Cerebellar nuclear complex (tissue), 1 donor: ENCODE results near the gene SLC17A5.
"Not testable (repeated sequence)": the region's sequence is repeated elsewhere in the genome, so short reads cannot be mapped to it uniquely, and the experiment has no call there.

ENCODE experiments used
- DNase-seq, 2 experiments: peaks; one replicate each; lab custom pipeline; 2025; lab: John Stamatoyannopoulos, UW

Gene SLC17A5, protein sequence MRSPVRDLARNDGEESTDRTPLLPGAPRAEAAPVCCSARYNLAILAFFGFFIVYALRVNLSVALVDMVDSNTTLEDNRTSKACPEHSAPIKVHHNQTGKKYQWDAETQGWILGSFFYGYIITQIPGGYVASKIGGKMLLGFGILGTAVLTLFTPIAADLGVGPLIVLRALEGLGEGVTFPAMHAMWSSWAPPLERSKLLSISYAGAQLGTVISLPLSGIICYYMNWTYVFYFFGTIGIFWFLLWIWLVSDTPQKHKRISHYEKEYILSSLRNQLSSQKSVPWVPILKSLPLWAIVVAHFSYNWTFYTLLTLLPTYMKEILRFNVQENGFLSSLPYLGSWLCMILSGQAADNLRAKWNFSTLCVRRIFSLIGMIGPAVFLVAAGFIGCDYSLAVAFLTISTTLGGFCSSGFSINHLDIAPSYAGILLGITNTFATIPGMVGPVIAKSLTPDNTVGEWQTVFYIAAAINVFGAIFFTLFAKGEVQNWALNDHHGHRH

DNA sequence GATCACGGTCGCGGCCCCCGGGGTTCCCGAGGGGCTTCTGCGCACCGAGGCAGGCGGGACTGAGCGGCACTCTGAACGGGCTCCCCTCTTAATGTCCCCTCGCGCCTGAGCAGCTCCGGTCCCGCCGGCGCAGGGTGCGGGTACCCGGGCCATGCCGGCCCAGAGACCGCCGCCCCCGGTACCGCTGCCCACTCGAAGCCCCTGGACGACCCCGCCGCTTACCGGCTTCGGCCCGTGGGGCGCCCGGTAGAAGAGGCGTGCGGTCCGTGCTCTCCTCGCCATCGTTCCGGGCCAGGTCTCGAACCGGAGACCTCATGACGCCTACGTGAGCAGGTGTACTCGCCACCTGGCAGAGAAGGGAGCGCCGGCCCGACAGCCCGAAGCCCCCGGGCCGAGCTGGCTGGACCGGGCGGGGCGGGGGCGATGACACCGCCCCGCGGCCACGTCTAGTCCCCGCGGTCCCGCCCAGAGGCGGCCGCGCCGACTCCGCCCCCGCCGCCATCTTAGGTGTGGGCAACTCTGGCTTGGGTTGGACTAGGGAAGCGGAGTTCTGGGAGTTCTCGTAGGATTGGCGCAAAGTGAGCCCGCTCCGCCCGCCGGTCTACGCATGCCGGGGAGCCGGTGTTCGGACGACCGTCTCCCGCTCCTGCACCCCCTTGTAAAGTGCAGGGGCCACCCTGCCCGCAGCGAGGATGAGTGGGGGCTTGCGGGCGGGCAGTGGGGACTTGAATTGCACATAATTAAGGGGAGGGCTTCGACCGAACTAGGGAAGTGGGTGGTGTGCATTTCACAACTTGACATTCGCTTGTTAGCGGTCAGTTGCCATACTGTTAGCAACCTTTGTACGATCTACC is at the start of gene SLC17A5:
Gene SLC17A5, minus strand, starts transcription at position 422 of the 854 bp plus-strand sequence. Its CDS starts 106 bp downstream, at position 316.
- DNase-seq, result peak; percentile 59 to 80

DNA sequence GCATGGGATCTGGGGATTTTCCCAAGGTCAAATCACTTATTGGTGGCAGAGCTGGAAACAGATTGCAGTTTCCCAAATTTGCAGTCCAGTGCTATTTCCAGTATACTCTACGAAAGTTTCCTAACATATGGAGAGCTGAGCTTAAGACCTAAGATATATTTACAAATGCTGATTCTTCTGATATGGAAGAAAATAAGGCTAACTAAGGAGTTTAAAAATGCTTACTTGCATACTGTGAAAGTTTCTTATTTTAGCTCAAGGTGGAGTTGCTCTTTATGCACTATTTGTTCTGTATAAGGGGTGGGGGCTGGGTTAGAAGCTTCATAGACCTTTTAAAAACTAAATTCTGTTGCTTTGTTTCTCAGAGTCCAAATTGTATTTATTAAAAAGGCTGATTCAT is 49.7 kb upstream of the SLC17A5 start:
- DNase-seq, result no peak

DNA sequence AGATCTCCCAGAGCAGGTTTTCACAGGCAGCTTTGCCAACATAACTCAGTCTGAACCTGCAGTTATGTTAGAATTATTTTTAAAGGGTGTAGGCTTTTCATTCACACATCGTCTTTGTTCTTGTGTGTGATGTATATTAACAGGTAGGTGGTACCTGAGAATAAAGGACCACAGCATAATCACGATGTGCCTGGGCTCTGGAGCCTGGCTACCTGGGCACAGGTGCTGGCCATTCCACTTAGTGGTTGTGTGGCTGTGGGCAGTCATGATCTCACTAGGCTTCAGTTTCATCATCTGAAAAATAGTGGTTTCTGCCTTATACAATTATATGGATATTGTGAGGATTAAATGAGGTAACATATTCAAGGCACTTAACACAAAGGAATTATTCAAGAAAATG is 48.7 kb upstream of the SLC17A5 start:
- no peak for DNase-seq

DNA sequence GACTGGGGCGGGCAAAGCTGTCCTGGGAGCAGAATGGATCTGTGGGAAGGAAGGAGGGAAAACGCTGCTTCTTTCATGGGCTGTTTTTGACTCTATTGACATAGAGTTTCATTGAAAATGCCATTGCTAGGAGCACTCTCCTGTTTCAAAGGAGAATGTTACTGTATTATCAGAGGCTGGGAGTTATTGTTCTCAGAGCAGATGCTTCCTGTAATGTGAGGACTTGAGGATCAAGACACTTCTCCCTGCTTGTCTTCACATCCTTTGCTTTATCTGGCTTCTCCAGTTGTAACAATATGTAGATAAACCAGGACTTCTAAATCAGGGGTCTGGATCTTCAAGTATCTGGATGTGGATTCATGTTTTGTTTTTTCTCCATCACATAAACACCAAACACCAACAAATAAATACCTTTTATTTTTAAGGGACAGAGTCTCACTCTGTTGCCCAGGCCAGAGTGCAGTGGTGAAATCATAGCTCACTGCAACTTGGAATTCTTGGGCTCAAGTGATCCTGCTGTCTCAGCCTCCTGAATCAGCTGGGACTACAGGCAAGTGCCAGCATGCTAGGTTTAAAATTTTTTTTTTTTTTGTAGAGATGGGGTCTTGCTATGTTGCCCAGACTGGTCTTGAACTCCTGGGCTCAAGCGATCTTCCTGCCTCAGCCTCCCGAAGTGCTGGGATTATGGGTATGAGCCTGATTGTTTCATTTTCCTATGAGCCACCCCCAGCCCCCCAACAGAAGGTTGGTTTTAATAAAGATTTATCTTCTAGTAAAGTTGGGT is 46.1 kb upstream of the SLC17A5 start:
- no peak for DNase-seq

DNA sequence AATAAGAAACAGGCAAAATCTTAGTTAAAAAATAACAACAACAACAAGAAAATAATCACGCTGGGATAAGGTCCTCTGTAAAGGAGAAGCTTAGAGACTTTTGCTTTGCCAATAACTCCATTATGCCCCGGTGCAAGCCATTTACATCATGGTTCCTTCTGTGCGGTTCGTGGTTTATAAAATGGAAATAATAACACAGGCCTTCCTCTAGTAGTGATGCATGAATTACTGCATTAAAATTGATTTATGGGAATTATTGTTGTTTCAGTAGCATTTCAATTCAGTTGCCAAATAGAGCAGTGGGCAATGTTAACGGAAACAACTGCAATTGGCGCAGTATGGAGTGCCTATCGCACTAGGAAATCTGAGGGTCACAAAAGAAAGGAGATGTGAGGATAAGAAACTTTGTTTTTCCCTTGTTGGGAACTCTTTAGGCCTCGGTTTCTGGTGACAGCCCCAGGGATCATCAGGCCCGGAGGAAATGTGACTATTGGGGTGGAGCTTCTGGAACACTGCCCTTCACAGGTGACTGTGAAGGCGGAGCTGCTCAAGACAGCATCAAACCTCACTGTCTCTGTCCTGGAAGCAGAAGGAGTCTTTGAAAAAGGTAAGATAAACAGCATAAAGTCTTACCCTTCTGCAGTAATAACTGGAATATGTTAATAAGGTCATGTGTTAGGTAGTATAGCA is 43.3 kb upstream of the SLC17A5 start:
- DNase-seq, result no peak

DNA sequence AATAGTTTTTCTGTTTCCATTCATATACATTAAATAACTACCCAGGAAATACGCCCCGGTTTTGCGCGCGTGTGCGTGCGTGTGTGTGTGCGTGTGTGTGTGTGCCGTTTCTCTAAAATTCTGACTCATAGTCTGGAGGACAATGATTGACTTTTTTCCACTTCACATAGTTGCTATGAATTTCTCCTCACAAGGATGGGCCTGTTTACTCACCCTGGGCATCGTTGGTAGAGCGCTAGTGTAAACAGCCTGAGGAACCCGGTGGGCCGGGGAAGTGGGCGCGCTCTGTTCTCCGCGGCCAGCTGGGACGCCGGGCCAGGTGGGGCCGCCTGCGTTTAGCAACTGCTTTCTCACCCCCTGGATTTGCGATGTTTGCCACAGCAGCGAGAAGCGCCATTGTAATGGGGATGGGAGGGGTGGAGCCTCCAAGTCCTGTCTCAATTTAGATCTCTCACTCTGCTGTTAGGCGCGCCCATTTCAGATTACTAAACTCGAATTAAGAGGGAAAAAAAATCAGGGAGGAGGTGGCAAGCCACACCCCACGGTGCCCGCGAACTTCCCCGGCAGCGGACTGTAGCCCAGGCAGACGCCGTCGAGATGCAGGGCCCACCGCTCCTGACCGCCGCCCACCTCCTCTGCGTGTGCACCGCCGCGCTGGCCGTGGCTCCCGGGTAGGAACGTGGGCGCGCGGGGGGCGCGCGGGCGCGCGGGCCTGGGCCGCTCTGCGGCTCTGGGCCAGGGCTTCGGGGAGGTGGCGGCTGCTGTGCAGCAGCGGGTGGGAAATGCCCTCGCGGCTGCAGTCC is 42.0 kb upstream of the SLC17A5 start, which contains the start of gene CD109:
Gene CD109, plus strand, starts transcription at position 585 of the 803 bp plus-strand sequence. Its CDS starts 13 bp downstream, at position 598.
- no peak for DNase-seq

DNA sequence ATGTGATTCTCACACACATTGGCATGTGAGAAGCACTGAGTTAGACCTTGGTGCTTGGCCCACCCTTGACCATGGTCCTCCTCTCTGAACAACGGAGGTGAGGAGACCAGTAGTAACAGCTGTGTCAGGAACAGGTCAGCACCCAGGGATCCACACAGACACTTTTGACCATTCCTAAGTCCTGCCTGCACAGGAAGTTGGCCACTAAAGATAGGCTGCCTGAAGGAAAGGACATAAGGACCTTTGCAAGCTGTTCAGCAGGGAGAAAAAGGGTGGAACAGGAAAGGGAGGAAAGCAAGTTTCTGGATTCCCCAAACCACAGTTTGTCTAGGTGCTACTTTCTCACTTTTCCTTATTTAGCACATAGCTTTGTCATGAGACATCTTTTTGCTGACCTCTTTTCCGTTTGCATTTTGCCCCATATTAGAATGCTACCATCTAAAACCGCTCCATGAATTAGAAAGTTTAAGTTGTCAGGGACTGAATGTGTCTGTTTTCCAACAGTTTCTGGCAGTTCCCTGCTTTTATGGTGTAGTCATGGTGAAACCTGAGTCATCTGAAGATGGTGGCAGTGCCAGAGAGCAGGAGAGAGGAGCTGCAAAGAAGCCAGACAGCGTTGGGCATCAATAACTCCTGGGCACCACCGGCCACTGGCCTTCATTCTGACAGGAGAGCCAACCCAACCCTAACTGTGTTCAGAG is 41.1 kb upstream of the SLC17A5 start:
- no peak for DNase-seq

DNA sequence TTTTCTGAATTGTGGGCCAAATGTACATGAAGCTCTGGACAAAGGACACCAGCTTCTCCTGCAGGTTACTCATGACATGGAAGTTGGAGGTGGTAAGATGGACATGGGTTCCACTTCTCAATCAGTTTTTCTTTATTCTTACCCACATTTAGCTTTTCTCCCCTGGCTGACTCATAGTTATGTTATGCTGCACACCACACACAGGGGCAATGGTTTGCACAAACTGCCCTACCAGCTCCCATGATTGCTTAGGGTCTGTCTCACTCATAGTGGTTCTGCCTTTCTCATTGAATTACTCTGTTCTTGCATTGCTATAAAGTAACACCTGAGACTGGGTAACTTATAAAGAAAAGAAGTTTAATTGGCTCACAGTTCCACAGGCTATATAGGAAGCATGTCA is 37.7 kb upstream of the SLC17A5 start:
- no peak for DNase-seq

DNA sequence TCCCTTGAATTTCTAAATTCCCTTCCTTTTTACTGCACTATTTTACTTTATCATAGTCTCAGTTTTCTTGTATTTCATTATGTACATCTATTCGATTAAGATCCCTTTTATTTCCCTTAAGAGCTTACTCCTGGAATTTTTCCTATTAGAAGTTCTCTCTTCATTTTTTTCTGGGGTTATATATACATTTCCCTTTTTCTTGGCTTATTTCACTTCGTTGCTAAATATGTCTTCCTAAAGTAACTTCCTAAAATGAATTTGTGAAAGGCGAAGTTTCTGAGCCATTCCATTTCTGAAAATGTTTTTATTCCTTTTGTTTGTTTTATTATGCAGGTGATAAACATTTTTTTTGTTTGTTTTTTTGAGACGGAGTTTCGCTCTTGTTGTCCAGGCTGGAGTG is 36.3 kb upstream of the SLC17A5 start:
- DNase-seq, result no peak

DNA sequence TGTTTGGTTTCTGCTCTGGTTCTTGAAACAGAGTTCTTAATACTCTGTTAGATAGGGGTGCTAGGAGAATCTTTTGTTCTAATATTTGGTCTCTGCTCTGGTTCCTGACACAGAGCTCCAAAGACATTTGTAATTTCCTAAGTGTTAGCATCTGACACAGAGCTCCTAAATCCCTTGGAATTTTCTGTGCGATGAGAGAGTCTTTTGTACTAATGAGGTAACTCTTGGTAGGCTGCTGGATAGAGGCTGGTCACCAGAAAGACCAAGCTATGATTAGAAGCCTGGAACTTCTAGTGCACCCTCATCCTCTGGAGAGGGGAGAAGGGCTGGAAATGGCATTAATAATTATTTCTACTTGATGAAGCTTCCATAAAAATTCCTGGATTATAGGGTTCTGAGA is 34.6 kb upstream of the SLC17A5 start:
- no peak for DNase-seq

DNA sequence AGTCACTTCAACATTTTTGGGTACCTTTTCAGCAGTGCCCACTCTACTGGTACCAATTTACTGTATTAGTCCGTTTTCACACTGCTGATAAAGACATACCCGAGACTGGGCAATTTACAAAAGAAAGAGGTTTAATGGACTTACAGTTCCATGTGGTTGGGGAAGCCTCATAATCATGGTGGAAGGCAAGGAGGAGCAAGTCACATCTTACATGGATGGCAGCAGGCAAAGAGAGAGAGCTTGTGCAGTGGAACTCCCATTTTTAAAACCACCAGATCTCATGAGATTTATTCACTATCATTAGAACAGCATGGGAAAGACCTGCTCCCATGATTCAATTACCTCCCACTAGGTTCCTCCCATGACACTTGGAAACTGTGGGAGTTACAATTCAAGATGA is 29.8 kb upstream of the SLC17A5 start:
- DNase-seq, result not testable (repeated sequence)

DNA sequence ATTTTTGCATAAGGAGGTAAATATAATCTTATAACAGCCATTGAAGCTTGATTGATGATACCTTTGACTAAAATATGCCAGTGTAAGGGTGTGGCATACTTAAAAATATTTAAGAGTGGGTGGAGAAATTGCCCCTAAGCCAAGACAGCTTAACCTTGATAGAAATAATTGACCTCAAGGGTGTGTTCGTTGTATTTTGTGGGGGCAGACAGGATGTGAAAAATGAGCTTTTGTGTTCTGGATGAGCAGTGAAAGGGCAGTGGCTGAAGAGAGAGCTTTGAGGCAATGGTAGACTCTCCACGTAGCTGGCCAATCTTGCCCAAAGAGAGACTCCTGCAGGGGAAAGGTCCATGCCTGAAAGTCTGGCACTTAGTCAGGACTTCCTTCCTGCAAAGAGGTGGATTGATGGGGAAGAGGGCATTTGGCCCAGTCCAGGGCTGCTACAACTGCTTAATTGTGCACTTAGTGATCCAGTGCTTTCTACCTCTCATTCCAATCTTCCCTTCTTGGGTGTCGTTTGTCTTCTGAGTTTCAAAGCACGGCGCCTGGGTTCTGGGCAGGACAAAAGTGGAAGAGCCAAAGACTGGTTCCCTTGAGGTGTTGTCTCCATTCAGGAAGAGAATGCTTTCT is 26.6 kb upstream of the SLC17A5 start:
- no peak for DNase-seq

DNA sequence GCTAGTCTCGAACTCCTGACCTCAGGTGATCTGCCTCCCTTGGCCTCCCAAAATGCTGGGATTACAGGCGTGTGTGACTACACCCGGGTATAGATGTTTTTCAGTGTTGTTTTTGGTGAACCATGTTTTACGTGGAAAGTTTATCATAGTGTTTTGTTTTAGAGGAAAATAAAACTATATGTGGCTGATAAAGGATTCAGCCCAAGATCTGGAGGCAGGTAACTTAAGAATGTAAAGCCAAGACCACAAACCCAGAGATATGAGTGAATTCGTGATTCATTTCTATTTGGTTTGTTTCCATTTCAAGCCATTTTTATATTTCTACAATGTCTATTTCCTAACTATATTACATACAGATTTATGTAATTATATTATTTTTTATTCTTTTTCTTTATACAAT is 26.1 kb upstream of the SLC17A5 start:
- DNase-seq, result not testable (repeated sequence)

DNA sequence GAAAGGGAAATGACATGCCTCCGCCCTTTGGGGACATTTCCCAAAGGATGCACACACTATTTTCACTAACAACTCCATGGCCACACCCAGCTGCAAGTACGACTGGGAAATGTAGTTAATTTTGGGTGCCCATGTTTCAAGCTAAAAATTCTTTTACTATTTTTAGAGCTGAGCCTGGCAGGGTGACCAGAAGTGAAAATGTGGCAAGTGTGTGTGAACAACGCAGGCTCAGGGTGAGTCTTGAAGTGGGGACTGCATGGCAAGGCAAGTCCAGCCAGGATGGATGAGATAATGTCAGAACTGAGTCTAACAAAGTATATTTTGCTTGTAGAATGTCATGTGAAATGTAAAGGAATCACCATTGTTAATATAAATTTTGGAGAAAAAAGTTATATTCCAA is 25.2 kb upstream of the SLC17A5 start:
- DNase-seq, result no peak

DNA sequence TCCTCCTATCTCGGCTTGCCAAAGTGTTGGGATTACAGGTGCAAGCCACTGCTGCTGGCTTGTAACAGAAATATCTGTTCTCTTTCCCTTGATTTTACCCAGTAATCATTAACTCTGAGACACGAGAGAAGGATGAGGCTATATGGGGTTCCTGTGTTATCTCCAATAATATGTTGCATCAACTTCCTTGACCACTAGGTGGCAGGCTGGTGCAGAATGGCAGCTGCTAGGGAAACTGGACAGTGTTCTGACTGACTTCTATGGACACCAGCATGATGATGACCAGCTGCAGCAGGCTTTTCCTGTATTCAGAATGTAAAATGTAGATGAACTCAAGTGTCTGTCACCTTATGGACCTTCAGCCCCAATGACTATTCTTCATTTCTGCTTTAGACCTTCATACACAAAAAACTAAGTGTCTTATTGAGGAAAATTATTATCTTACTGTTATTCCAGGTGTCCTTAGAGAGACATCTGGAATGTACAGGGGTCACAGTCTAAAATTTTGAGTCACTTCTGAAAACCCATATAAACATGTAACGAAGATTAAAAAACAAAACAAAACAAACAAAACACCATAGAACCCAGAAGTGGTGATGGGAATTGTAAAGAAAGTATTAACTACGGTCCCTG is 21.8 kb upstream of the SLC17A5 start:
- DNase-seq, result no peak

DNA sequence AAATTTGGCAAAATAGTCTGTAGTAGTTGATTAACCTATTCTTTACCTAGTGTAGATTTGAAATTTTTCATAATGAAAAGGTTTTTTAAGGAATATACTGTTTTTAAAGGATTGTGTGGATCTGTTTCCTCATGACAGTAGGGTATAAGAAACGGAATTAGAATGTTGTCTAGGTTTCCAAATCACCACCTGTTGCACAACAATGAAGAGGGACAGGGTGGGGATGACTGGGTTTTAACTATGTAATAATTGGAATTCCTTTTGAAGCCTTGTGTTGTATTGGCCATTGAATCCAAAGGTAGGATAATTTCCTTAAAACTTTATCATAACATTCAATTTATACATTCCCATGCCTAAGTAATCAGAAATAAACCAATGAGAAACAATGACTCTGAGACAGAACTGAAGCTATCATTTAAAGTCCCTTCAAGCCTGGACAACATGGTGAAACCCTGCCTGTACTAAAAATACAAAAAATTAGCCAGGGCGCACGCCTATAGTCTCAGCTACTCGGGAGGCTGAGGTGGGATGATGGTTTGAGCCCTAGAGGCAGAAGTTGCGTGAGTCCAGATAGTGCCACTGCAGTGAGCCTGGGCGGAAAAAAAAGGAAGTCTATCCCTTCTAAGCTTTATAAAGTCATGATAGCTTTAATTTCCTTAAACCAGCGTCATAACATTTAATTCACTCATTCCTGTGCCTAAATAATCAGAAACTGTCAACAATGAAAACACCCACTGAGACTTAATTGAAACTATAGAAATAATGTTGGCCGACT is 18.3 kb upstream of the SLC17A5 start:
- no peak for DNase-seq

DNA sequence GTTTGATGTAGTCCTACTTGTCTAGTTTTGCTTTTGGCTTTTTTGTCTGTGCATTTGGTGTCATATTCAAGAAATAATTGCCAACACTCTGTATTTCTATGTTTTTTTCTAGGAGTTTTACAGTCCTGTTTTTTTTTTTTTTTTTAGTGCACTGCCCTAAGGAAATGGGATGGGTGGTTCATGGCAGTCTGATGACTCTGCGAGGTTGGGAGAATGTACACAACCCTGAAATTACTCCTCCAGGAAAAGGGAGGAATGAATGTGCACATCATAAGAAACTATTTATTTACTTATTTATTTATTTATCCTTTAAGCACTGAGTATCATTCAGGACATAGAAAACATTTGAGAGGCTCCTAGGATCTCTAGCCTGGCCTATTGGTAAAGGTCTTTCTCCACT is 15.2 kb upstream of the SLC17A5 start:
- no peak for DNase-seq

DNA sequence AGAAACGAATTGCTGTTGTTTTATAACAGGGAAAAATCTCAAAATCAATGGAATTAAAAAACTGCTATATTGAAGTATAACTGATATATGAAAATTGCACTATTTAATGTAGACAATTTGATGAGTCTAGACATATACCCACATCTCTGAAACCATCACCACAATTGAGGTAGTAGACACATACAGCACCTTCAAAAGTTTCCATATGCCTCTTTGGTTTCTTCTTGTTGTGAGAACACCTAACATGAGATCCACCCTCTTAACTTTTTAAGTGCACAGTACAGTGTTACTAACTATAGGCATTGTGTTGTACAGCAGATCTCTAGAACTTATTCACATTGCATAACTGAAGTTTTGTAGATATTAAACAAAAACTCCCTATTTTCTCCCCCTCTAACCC is 14.0 kb upstream of the SLC17A5 start:
- no peak for DNase-seq
